CD8-positive, alpha-beta memory T cell (primary cell): ENCODE results near the gene C16orf82. TPM values are rescaled to one million over a fixed set of nuclear protein-coding genes. Genes with fewer than 3 reads are reported as not detected.
"Not testable (repeated sequence)": the region's sequence is repeated elsewhere in the genome, so short reads cannot be mapped to it uniquely, and the experiment has no call there.

Experiments used
- CTCF ChIA-PET: fragments of 350-600 bp; sonication (Branson Sonifier 250); formaldehyde crosslinking; loops from one replicate; lab custom pipeline; 2021; ENCODE audit warnings: antibody characterized with exemption; lab: Charles Lee
- POLR2A ChIA-PET: fragments of 350-600 bp; sonication (Branson Sonifier 250); formaldehyde crosslinking; loops from one replicate; lab custom pipeline; 2021; ENCODE audit warnings: antibody characterized with exemption; lab: Charles Lee
- DNase-seq, 5 donors: peaks; one replicate each; pipeline versions ENCODE4 v3.0.0 to v3.0.0-alpha.2; 2020 to 2022; ENCODE audit warnings: mixed read lengths in 1 of 5
- H3K27ac ChIP-seq: one replicate; pipeline ENCODE4 v1.7.0; 2013; ENCODE audit warnings: low read depth, mild to moderate bottlenecking, low read length, moderate library complexity
- H3K27me3 ChIP-seq: 2 replicates; pipeline ENCODE4 v1.7.0; 2013; ENCODE audit warnings: low read length, mild to moderate bottlenecking; ENCODE audit not compliant: insufficient read depth, poor library complexity, severe bottlenecking
- H3K36me3 ChIP-seq: 2 replicates; pipeline ENCODE4 v1.7.0; 2013; ENCODE audit warnings: mild to moderate bottlenecking, low read length, moderate library complexity; ENCODE audit not compliant: insufficient read depth
- H3K4me1 ChIP-seq: 2 replicates; pipeline ENCODE4 v1.7.0; 2013; ENCODE audit warnings: mild to moderate bottlenecking, low read length, moderate library complexity; ENCODE audit not compliant: insufficient read depth
- H3K4me3 ChIP-seq: 2 replicates; pipeline ENCODE4 v1.7.0; 2013; ENCODE audit warnings: mild to moderate bottlenecking, low read length
- H3K9me3 ChIP-seq: 2 replicates; pipeline ENCODE4 v1.7.0; 2013; ENCODE audit warnings: mild to moderate bottlenecking, low read length
- H3K27ac Mint-ChIP-seq, 8 donors: one replicate each; pipeline ENCODE4 v1.8.0; 2020 to 2021; ENCODE audit warnings: mixed read lengths in 8 of 8, mild to moderate bottlenecking in 6 of 8, inconsistent platforms in 3 of 8, moderate library complexity in 3 of 8
- H3K27me3 Mint-ChIP-seq, 2 donors: one replicate each; pipeline ENCODE4 v1.8.0; 2020 to 2021; ENCODE audit warnings: mixed read lengths in 2 of 2, mild to moderate bottlenecking in 1 of 2, moderate library complexity in 1 of 2
- H3K36me3 Mint-ChIP-seq, 3 donors: one replicate each; pipeline ENCODE4 v1.8.0; 2020 to 2021; ENCODE audit warnings: mixed read lengths in 3 of 3, inconsistent platforms in 1 of 3, mild to moderate bottlenecking in 1 of 3
- H3K4me1 Mint-ChIP-seq, 3 donors: one replicate each; pipeline ENCODE4 v1.8.0; 2020 to 2021; ENCODE audit warnings: mixed read lengths in 3 of 3, inconsistent platforms in 1 of 3, mild to moderate bottlenecking in 1 of 3
- H3K4me3 Mint-ChIP-seq, 7 donors: one replicate each; pipeline ENCODE4 v1.8.0; 2020 to 2021; ENCODE audit warnings: mixed read lengths in 7 of 7, mild to moderate bottlenecking in 6 of 7, moderate library complexity in 4 of 7, inconsistent platforms in 2 of 7
- H3K9me3 Mint-ChIP-seq, 5 donors: one replicate each; pipeline ENCODE4 v1.8.0; 2020 to 2022; ENCODE audit warnings: mixed read lengths in 5 of 5, mild to moderate bottlenecking in 3 of 5, moderate library complexity in 2 of 5, inconsistent platforms in 1 of 5
- polyA plus RNA-seq: library from polyadenylated mRNA; unstranded; fragments of 300-500 nt; fragmentation: Illumina TruSeq; gene quantifications from one replicate; pipeline ENCODE4 v1.2.3, GENCODE V29; 2021
- total RNA-seq, 2 experiments: library from RNA; stranded (reverse); gene quantifications; one replicate each; pipeline ENCODE4 v1.2.3, GENCODE V29; 2021

C16orf82 gene
- total and polyA plus RNA-seq, 3 experiments from 2014 or later = not detected

GRCh38 chr16:27073733-27074132 is 7.0 kb downstream of the C16orf82 start:
- POLR2A ChIA-PET = no interaction called here

GRCh38 chr16:27080895-27081294 is 14.2 kb downstream of the C16orf82 start:
- Mint-ChIP-seq H3K27me3 (peaks cover 32 to 79% of the 10 kb centered on the region in 2 donors), H3K4me3 (no peak overlapping the region), H3K9me3 (peaks cover 2 to 6% (median 4%) of the 10 kb centered on the region in 5 donors), H3K36me3 (peaks cover 0 to 4% (median 2%) of the 10 kb centered on the region in 3 donors), H3K4me1 (no peaks in the 10 kb centered on the region), H3K27ac (no peak overlapping the region)
- Histone ChIP-seq H3K27ac (no peak overlapping the region), H3K36me3 (no peaks in the 10 kb centered on the region), H3K27me3 (peaks cover 11% of the 10 kb centered on the region), H3K4me3 (no peak overlapping the region), H3K9me3 (no peaks in the 10 kb centered on the region), H3K4me1 (no peaks in the 10 kb centered on the region)
- CTCF ChIA-PET = no interaction called here
- DNase-seq = no peak
- POLR2A ChIA-PET = no interaction called here

More at GRCh38 chr16:27073733-27074132, 7.0 kb downstream of the C16orf82 start:
- Histone ChIP-seq H3K4me1 (no peaks in the 10 kb centered on the region), H3K27ac (no peak overlapping the region), H3K4me3 (no peak overlapping the region), H3K36me3 (no peaks in the 10 kb centered on the region), H3K27me3 (peaks cover 8% of the 10 kb centered on the region), H3K9me3 (no peaks in the 10 kb centered on the region)
- H3K4me1 Mint-ChIP-seq = no peaks in the 10 kb centered on the region
- no peak overlapping the region for H3K4me3 Mint-ChIP-seq
- CTCF ChIA-PET = no interaction called here
- DNase-seq = no peak
- peaks cover 15 to 59% of the 10 kb centered on the region in 2 donors for H3K27me3 Mint-ChIP-seq
- H3K36me3 Mint-ChIP-seq = peaks cover 0 to 9% (median 2%) of the 10 kb centered on the region in 3 donors
- H3K27ac Mint-ChIP-seq = no peak overlapping the region
- H3K9me3 Mint-ChIP-seq = peaks cover 2 to 16% (median 10%) of the 10 kb centered on the region in 5 donors

- no peaks in the 10 kb centered on the region for H3K4me1 ChIP-seq
Measured at GRCh38 chr16:27083861-27084261, 17.1 kb downstream of the C16orf82 start.

GRCh38 chr16:27084307-27085028 is 17.7 kb downstream of the C16orf82 start:
- Mint-ChIP-seq H3K27me3 (peaks cover 27 to 71% of the 10 kb centered on the region in 2 donors), H3K4me1 (no peaks in the 10 kb centered on the region), H3K4me3 (no peak overlapping the region), H3K27ac (no peak overlapping the region), H3K9me3 (no peaks in the 10 kb centered on the region), H3K36me3 (no peaks in the 10 kb centered on the region)
- H3K9me3 ChIP-seq = no peaks in the 10 kb centered on the region
- H3K27ac ChIP-seq = no peak overlapping the region
- no peaks in the 10 kb centered on the region for H3K36me3 ChIP-seq
- H3K27me3 ChIP-seq = peaks cover 4% of the 10 kb centered on the region
- H3K4me1 ChIP-seq = no peaks in the 10 kb centered on the region
- ChIA-PET POLR2A (no interaction called here), CTCF (no interaction called here)
- H3K4me3 ChIP-seq = no peak overlapping the region
- DNase-seq = no peak

More at GRCh38 chr16:27083861-27084261, 17.1 kb downstream of the C16orf82 start:
- H3K36me3 Mint-ChIP-seq = no peaks in the 10 kb centered on the region
- CTCF ChIA-PET = no interaction called here
- POLR2A ChIA-PET = no interaction called here
- H3K27me3 Mint-ChIP-seq = peaks cover 28 to 71% of the 10 kb centered on the region in 2 donors
- no peak overlapping the region for H3K27ac ChIP-seq
- H3K36me3 ChIP-seq = no peaks in the 10 kb centered on the region
- DNase-seq = no peak
- H3K9me3 ChIP-seq = no peaks in the 10 kb centered on the region
- H3K27ac Mint-ChIP-seq = no peak overlapping the region
- no peak overlapping the region for H3K4me3 ChIP-seq
- peaks cover 4% of the 10 kb centered on the region for H3K27me3 ChIP-seq
- H3K4me1 Mint-ChIP-seq = no peaks in the 10 kb centered on the region
- no peak overlapping the region for H3K4me3 Mint-ChIP-seq
- no peaks in the 10 kb centered on the region for H3K9me3 Mint-ChIP-seq

DNA sequence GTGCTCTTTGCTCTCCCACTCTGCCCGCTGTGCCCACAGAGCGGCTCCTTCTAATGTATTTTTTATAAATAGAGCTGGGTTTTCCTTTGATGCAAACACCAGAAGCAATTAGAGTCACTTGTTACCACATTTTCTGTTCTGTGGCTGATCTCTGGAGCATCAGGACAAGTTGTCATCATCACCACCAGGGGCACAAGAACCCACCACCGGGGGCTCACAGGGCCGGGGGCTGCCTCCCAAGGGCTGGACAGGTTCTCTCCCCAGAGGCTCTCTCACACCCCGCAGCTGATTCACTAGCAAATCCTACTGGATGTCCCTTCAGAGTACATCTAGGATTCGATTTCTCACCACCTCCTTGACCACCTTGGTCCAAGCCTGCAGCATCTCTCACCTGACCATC is 18.5 kb downstream of the C16orf82 start:
- Histone ChIP-seq H3K4me1 (no peaks in the 10 kb centered on the region), H3K27me3 (peaks cover 4% of the 10 kb centered on the region), H3K36me3 (no peaks in the 10 kb centered on the region), H3K27ac (no peak overlapping the region), H3K4me3 (no peak overlapping the region), H3K9me3 (no peaks in the 10 kb centered on the region)
- ChIA-PET POLR2A (no interaction called here), CTCF (no interaction called here)
- no peak for DNase-seq
- Mint-ChIP-seq H3K9me3 (no peaks in the 10 kb centered on the region), H3K36me3 (no peaks in the 10 kb centered on the region), H3K27me3 (peaks cover 34 to 69% of the 10 kb centered on the region in 2 donors), H3K27ac (peak overlapping the region in 1 of 8 donors; percentile 92), H3K4me1 (no peaks in the 10 kb centered on the region), H3K4me3 (no peak overlapping the region)

DNA sequence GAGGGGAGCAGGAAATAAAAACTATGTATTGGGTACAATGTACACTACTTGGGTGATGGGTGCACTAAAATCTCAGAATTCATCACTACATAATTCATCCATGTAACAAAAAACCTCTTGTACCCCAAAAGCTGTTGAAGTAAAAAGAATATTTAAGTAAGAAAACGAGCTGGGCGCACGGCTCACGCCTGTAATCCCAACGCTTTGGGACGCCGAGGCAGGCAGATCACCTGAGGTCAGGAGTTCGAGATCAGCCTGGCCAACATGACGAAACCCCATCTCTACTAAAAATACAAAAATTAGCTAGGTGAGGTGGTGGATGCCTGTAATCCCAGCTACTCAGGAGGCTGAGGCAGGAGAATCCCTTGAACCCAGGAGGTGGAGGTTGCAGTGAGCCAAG is 19.3 kb downstream of the C16orf82 start:
- CTCF ChIA-PET, H3K27me3 ChIP-seq, POLR2A ChIA-PET, H3K9me3 ChIP-seq, H3K9me3 Mint-ChIP-seq, H3K36me3 ChIP-seq, H3K4me1 ChIP-seq, H3K4me3 Mint-ChIP-seq, H3K27ac ChIP-seq, DNase-seq, H3K36me3 Mint-ChIP-seq, H3K27ac Mint-ChIP-seq, H3K4me3 ChIP-seq, H3K4me1 Mint-ChIP-seq: not testable (repeated sequence)
- peaks cover 38 to 72% of the 10 kb centered on the region in 2 donors for H3K27me3 Mint-ChIP-seq

DNA sequence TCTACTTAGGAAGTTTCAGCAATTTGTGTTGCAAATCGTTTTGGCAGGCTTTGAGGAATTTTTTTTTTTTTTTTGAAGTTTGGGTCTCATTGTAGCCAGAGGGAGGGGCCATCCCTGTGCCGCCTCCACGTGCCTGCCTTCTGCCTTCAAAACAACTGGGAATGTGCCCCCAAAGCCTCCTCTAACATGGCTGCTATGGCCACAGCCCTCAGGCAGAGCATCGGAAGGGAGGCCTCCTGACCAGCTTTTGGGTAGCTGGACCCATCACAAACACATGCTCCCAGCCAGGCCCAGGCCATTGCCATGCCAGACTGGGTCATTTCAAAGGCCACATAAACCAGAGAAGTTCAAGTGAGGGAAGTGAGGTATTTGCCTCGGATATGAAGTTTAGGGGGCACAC is 21.5 kb downstream of the C16orf82 start:
- CTCF ChIA-PET = no interaction called here
- Mint-ChIP-seq H3K27ac (no peak overlapping the region), H3K9me3 (no peaks in the 10 kb centered on the region), H3K36me3 (no peaks in the 10 kb centered on the region), H3K4me3 (no peak overlapping the region), H3K27me3 (peaks cover 42 to 68% of the 10 kb centered on the region in 2 donors), H3K4me1 (no peaks in the 10 kb centered on the region)
- Histone ChIP-seq H3K27me3 (peaks cover 2% of the 10 kb centered on the region), H3K36me3 (no peaks in the 10 kb centered on the region), H3K4me3 (no peak overlapping the region), H3K4me1 (no peaks in the 10 kb centered on the region), H3K9me3 (no peaks in the 10 kb centered on the region), H3K27ac (no peak overlapping the region)
- POLR2A ChIA-PET = no interaction called here
- DNase-seq = no peak

DNA sequence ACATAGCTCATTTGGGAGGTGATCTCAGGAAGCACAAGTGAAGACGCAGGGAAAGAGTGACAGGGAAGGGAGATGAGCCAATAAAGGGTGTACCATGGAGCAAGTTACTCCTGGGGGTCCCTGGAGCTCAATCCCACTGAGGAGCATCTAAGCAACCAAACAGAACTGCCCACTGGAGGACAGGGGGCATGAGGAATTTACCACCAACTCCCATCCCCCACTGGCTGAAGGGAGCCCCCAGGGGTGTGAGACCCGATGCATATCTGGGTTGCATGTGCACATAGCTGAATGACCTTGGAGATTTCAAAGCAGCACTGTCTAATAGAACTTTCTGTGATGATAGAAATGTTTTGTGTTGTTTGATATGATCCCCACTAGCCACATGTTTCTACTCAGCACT is 29.6 kb downstream of the C16orf82 start:
- Mint-ChIP-seq H3K27me3 (peaks cover 19 to 62% of the 10 kb centered on the region in 2 donors), H3K4me3 (no peak overlapping the region), H3K27ac (no peak overlapping the region), H3K36me3 (no peaks in the 10 kb centered on the region), H3K4me1 (no peaks in the 10 kb centered on the region), H3K9me3 (peaks cover 0 to 6% (median 3%) of the 10 kb centered on the region in 5 donors)
- no peaks in the 10 kb centered on the region for H3K9me3 ChIP-seq
- no peaks in the 10 kb centered on the region for H3K27me3 ChIP-seq
- H3K27ac ChIP-seq = no peak overlapping the region
- ChIA-PET CTCF (no interaction called here), POLR2A (no interaction called here)
- H3K4me1 ChIP-seq = no peaks in the 10 kb centered on the region
- H3K36me3 ChIP-seq = no peaks in the 10 kb centered on the region
- H3K4me3 ChIP-seq = no peak overlapping the region
- DNase-seq = no peak
